Fibroblast of lung (primary cell): ENCODE measurements around the gene AIMP1. TPM values are rescaled to one million over a fixed set of nuclear protein-coding genes. Genes with fewer than 3 reads are reported as not detected.
A peak's percentile ranks its signal among the peaks of the same experiment; 100 is the strongest.

Experiments used
- DNase-seq, 2 donors: peaks; one replicate each; pipeline versions ENCODE4 v3.0.0 to v3.0.0-alpha.2; 2010; ENCODE audit warnings: low read depth in 2 of 2
- H2AFZ ChIP-seq: 2 replicates; pipeline ENCODE4 v1.5.1; 2012; ENCODE audit warnings: low read length, control low read depth, inconsistent platforms
- H3K27ac ChIP-seq: 2 replicates; pipeline ENCODE4 v1.5.1; 2011; ENCODE audit warnings: low read length, control low read depth; ENCODE audit not compliant: insufficient read depth
- H3K27me3 ChIP-seq: 2 replicates; pipeline ENCODE4 v1.5.1; 2011; ENCODE audit warnings: mild to moderate bottlenecking, low read length; ENCODE audit not compliant: control insufficient read depth, insufficient read depth
- H3K36me3 ChIP-seq: 2 replicates; pipeline ENCODE4 v1.5.1; 2011; ENCODE audit warnings: low read length; ENCODE audit not compliant: control insufficient read depth, insufficient read depth
- H3K4me1 ChIP-seq: 2 replicates; pipeline ENCODE4 v1.5.1; 2011; ENCODE audit warnings: low read length; ENCODE audit not compliant: control insufficient read depth, insufficient read depth; ENCODE audit errors: extremely low read depth
- H3K4me2 ChIP-seq: 2 replicates; pipeline ENCODE4 v1.5.1; 2011; ENCODE audit warnings: low read length, control low read depth; ENCODE audit not compliant: insufficient read depth; ENCODE audit errors: extremely low read depth
- H3K4me3 ChIP-seq, 4 experiments: fragments of 200-600 bp in 1 of 4; sonication (generic) in 1 of 4; replicated peaks in 1 of 4; 2 replicates each; pipeline ENCODE4 v1.5.1; 2011 to 2016; ENCODE audit warnings: low read length in 4 of 4, low read depth in 3 of 4, mild to moderate bottlenecking in 3 of 4, control low read depth in 2 of 4, inconsistent platforms in 1 of 4, mixed read lengths in 1 of 4; ENCODE audit not compliant: insufficient read depth in 1 of 4; ENCODE audit errors: control extremely low read depth in 1 of 4
- H3K79me2 ChIP-seq: 2 replicates; pipeline ENCODE4 v1.5.1; 2012; ENCODE audit warnings: mild to moderate bottlenecking, low read length, inconsistent platforms; ENCODE audit not compliant: control insufficient read depth, insufficient read depth
- H3K9ac ChIP-seq: 2 replicates; pipeline ENCODE4 v1.5.1; 2011; ENCODE audit warnings: mild to moderate bottlenecking, low read length, control low read depth; ENCODE audit not compliant: insufficient read depth
- H3K9me3 ChIP-seq: 2 replicates; pipeline ENCODE4 v1.5.1; 2012; ENCODE audit warnings: low read depth, low read length; ENCODE audit not compliant: control insufficient read depth, insufficient read depth
- H4K20me1 ChIP-seq: 2 replicates; pipeline ENCODE4 v1.5.1; 2011; ENCODE audit warnings: low read length; ENCODE audit not compliant: control insufficient read depth, insufficient read depth; ENCODE audit errors: extremely low read depth
- EZH2 ChIP-seq: IDR thresholded peaks from 2 replicates; pipeline ENCODE4 v1.5.1; 2012; ENCODE audit warnings: low read length, control low read depth, mild to moderate bottlenecking; ENCODE audit errors: missing control alignments
- polyA plus RNA-seq, 2 donors: library from polyadenylated mRNA; depleted of rRNA in 1 of 2; stranded (reverse) in 1 of 2; unstranded in 1 of 2; fragments of >200 nt; gene quantifications; 2 replicates each; pipeline ENCODE4 v1.2.1, GENCODE V29; 2011 to 2012; ENCODE audit warnings: missing spikeins in 1 of 2
- total RNA-seq: library from RNA; depleted of rRNA; stranded (reverse); fragments of >200 nt; gene quantifications from 2 replicates; pipeline ENCODE4 v1.2.1, GENCODE V29; 2014
- TF ChIP-seq, protein P1 (sequence below), 2 donors: IDR thresholded peaks in 1 of 2; conservative IDR thresholded peaks in 1 of 2; 1 replicate in 1 of 2; 2 replicates in 1 of 2; pipeline ENCODE4 v1.5.1; 2011 to 2012; ENCODE audit warnings: low read length in 2 of 2, control low read depth in 1 of 2, inconsistent platforms in 1 of 2, low read depth in 1 of 2, mild to moderate bottlenecking in 1 of 2

The AIMP1 gene
- total and polyA plus RNA-seq, 2 donors (not counting 1 experiment from before 2014, with no cell fraction given) = 28.2 to 48.4 TPM

DNA sequence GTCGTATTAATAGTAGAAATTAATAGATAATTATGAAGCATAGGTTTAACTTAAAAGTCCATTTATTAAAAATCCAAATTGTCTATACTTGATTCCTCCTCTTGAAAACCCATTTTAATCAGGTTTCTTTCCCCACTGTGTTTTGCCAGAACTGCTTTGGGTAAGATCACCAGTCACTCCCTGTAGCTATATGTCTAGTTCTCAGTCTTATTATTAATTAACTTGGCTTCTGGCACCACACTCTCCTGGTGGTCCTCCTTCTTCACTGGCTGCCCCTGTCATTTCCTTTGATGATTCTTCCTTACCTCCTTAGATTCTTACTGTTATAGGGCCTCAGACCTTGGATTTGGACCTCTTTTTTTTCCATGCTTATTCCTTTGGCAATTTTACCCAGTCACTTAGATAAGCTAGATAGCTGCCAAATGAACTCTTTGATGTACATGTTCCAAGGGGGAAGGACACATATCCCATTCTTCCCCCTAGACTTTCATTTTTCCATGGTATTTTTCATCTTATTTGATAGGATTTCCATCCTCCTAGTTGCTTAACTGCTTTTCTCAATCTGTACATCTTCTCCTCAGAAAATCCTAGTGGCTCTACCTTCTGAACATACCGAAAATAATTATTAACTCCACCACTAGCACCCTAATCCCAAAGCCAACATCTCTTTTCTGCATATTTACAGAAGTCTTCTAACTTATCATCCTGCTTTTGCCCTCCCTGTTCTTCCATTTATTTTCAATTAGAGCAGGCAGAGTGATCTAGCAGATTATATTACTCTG lies 27.7 kb downstream of the AIMP1 start:
- H2AFZ ChIP-seq = no peak overlapping the region
- DNase-seq = no peak
- H3K27ac ChIP-seq = no peak overlapping the region
- H3K79me2 ChIP-seq = peaks cover 4% of the 10 kb centered on the region
- H3K9me3 ChIP-seq = no peaks in the 10 kb centered on the region
- H3K9ac ChIP-seq = no peak overlapping the region
- no peak overlapping the region for H3K4me3 ChIP-seq
- H3K4me1 ChIP-seq = peaks cover 2% of the 10 kb centered on the region
- H3K27me3 ChIP-seq = no peaks in the 10 kb centered on the region
- no peak overlapping the region for H3K4me2 ChIP-seq
- no peaks in the 10 kb centered on the region for H3K36me3 ChIP-seq
- no peak for TF ChIP-seq EZH2
- TF ChIP-seq, protein P1, sequence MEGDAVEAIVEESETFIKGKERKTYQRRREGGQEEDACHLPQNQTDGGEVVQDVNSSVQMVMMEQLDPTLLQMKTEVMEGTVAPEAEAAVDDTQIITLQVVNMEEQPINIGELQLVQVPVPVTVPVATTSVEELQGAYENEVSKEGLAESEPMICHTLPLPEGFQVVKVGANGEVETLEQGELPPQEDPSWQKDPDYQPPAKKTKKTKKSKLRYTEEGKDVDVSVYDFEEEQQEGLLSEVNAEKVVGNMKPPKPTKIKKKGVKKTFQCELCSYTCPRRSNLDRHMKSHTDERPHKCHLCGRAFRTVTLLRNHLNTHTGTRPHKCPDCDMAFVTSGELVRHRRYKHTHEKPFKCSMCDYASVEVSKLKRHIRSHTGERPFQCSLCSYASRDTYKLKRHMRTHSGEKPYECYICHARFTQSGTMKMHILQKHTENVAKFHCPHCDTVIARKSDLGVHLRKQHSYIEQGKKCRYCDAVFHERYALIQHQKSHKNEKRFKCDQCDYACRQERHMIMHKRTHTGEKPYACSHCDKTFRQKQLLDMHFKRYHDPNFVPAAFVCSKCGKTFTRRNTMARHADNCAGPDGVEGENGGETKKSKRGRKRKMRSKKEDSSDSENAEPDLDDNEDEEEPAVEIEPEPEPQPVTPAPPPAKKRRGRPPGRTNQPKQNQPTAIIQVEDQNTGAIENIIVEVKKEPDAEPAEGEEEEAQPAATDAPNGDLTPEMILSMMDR (conservative IDR thresholded peaks at IDR 0.05 in 1 of 2, IDR thresholded peaks at IDR 0.05 in 1 of 2; ENCODE audit: low read depth in 1 of 2, low read length in 2 of 2) = no peak
- no peaks in the 10 kb centered on the region for H4K20me1 ChIP-seq

- no peak overlapping the region for H3K27ac ChIP-seq
Measured at GRCh38 chr4:106344647-106344970, 28.3 kb downstream of the AIMP1 start.

DNA sequence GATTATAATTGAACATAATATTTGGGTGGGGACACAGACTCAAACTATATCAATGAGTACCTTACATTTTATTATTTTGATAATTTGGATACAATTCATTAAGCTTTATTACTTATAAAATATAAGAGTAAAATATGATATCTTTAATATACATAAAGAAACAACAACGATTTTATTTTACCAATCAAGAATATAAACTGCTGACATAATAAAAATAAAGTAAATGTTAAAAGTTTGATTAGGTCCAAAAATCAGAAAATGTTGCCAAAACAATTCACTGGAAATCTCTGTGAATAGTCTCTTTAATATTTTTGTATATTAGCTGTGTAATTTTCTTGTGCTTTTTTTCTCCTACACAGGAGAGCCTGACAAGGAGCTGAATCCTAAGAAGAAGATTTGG lies 30.8 kb downstream of the AIMP1 start:
- H3K9me3 ChIP-seq = no peaks in the 10 kb centered on the region
- H4K20me1 ChIP-seq = no peaks in the 10 kb centered on the region
- H3K4me1 ChIP-seq = peaks cover 2% of the 10 kb centered on the region
- H3K4me2 ChIP-seq = no peak overlapping the region
- peaks cover 3% of the 10 kb centered on the region for H3K79me2 ChIP-seq
- no peak overlapping the region for H3K27ac ChIP-seq
- H3K27me3 ChIP-seq = no peaks in the 10 kb centered on the region
- H3K36me3 ChIP-seq = no peaks in the 10 kb centered on the region
- no peak for DNase-seq
- H3K9ac ChIP-seq = no peak overlapping the region
- no peak overlapping the region for H3K4me3 ChIP-seq
- TF ChIP-seq, protein P1 (conservative IDR thresholded peaks at IDR 0.05 in 1 of 2, IDR thresholded peaks at IDR 0.05 in 1 of 2; ENCODE audit: low read depth in 1 of 2, low read length in 2 of 2) = no peak
- no peak for TF ChIP-seq EZH2
- H2AFZ ChIP-seq = no peak overlapping the region

More at GRCh38 chr4:106344647-106344970, 28.3 kb downstream of the AIMP1 start:
- H2AFZ ChIP-seq = no peak overlapping the region
- H3K9me3 ChIP-seq = no peaks in the 10 kb centered on the region
- H3K4me1 ChIP-seq = peaks cover 2% of the 10 kb centered on the region
- H3K27me3 ChIP-seq = no peaks in the 10 kb centered on the region
- no peak overlapping the region for H3K4me3 ChIP-seq
- H4K20me1 ChIP-seq = no peaks in the 10 kb centered on the region
- H3K36me3 ChIP-seq = no peaks in the 10 kb centered on the region
- peak; percentile 52 to 78 for DNase-seq
- H3K4me2 ChIP-seq = peak overlapping the region; percentile 3
- TF ChIP-seq, protein P1 (conservative IDR thresholded peaks at IDR 0.05 in 1 of 2, IDR thresholded peaks at IDR 0.05 in 1 of 2; ENCODE audit: low read depth in 1 of 2, low read length in 2 of 2) = no peak
- no peak for TF ChIP-seq EZH2
- no peak overlapping the region for H3K9ac ChIP-seq
- H3K79me2 ChIP-seq = peaks cover 4% of the 10 kb centered on the region
